Measurements from ENCODE around the gene GPR78. TPM values are rescaled to one million over a fixed set of nuclear protein-coding genes. Genes with fewer than 3 reads are reported as not detected.

GPR78 gene
- total RNA-seq, 1 donor from 2014 or later, result 0.09 TPM

DNA sequence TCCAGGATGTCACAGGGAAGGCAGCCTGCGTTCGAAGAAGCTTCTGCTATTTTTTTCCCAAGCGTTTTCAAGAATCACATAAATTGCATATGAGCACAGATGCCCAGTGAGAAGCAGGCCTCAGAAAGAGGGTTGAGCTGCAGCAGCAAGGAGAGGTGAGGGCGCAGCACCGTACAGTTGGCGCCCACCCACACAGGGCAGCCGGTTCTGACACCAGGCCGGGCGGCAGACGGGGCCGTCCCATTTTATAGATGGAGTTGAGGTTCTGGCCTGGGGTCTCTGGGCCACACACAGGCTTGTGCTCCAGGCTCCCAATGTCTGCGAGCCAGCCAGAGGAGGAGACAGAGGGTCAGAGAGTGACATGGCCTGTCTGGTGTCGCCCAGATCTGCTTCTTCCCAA is 35.2 kb downstream of the GPR78 start:
- Histone ChIP-seq H4K20me1 (ENCODE audit: low read depth) (peaks cover 4% of the 10 kb centered on the region), H3K36me3 (no peaks in the 10 kb centered on the region), H3K79me2 (ENCODE audit: low read depth) (no peaks in the 10 kb centered on the region), H3F3A (ENCODE audit: low read depth) (no peaks in the 10 kb centered on the region), H3K27ac (no peak overlapping the region), H3K4me2 (no peak overlapping the region), H3K27me3 (no peaks in the 10 kb centered on the region), H3K9me3 (ENCODE audit: low read depth) (no peaks in the 10 kb centered on the region), H3K9ac (no peak overlapping the region), H3K4me3 (no peak overlapping the region), H3K4me1 (no peaks in the 10 kb centered on the region), H2AFZ (replicated peaks) (no peak overlapping the region)
- peak overlapping the region; percentile 81 for H3K27ac Mint-ChIP-seq
- peaks cover 9% of the 10 kb centered on the region for H3K27me3 Mint-ChIP-seq (ENCODE audit: insufficient read depth, low read depth)
- no peaks in the 10 kb centered on the region for H3K36me3 Mint-ChIP-seq
- H3K9me3 Mint-ChIP-seq, result no peaks in the 10 kb centered on the region
- no peak overlapping the region for H3K4me3 Mint-ChIP-seq
- H3K4me1 Mint-ChIP-seq, result no peaks in the 10 kb centered on the region
- no peak for DNase-seq (ENCODE audit: low spot score)
- TF ChIP-seq EZH2phosphoT487 (IDR thresholded peaks at IDR 0.05), result no peak
- TF ChIP-seq EZH2 (IDR thresholded peaks at IDR 0.05), result no peak
- TF ChIP-seq CTCF (IDR thresholded peaks at IDR 0.05), result no peak

GRCh38 chr4:8615921-8616787 is 36.0 kb downstream of the GPR78 start:
- no peaks in the 10 kb centered on the region for H3K4me1 ChIP-seq
- no peaks in the 10 kb centered on the region for H3K36me3 ChIP-seq
- TF ChIP-seq EZH2phosphoT487 (IDR thresholded peaks at IDR 0.05) (no peak), CTCF (IDR thresholded peaks at IDR 0.05) (no peak), EZH2 (IDR thresholded peaks at IDR 0.05) (no peak)
- H3K4me2 ChIP-seq, result no peak overlapping the region
- Mint-ChIP-seq H3K27me3 (ENCODE audit: insufficient read depth, low read depth) (peaks cover 9% of the 10 kb centered on the region), H3K27ac (no peak overlapping the region), H3K9me3 (no peaks in the 10 kb centered on the region), H3K4me1 (no peaks in the 10 kb centered on the region), H3K4me3 (no peak overlapping the region), H3K36me3 (no peaks in the 10 kb centered on the region)
- no peaks in the 10 kb centered on the region for H3K79me2 ChIP-seq (ENCODE audit: low read depth)
- no peak overlapping the region for H3K4me3 ChIP-seq
- no peak overlapping the region for H3K9ac ChIP-seq
- DNase-seq (ENCODE audit: low spot score), result no peak
- H3K9me3 ChIP-seq (ENCODE audit: low read depth), result no peaks in the 10 kb centered on the region
- no peak overlapping the region for H2AFZ ChIP-seq (replicated peaks)
- H3K27me3 ChIP-seq, result no peaks in the 10 kb centered on the region
- no peak overlapping the region for H3K27ac ChIP-seq
- H4K20me1 ChIP-seq (ENCODE audit: low read depth), result peaks cover 4% of the 10 kb centered on the region
- H3F3A ChIP-seq (ENCODE audit: low read depth), result no peaks in the 10 kb centered on the region

- no peak overlapping the region for H3K27ac ChIP-seq
- Mint-ChIP-seq H3K9me3 (no peaks in the 10 kb centered on the region), H3K27ac (no peak overlapping the region), H3K27me3 (ENCODE audit: insufficient read depth, low read depth) (peaks cover 7% of the 10 kb centered on the region), H3K36me3 (no peaks in the 10 kb centered on the region), H3K4me3 (no peak overlapping the region), H3K4me1 (no peaks in the 10 kb centered on the region)
- H4K20me1 ChIP-seq (ENCODE audit: low read depth), result peaks cover 4% of the 10 kb centered on the region
- no peaks in the 10 kb centered on the region for H3K36me3 ChIP-seq
- H3K27me3 ChIP-seq, result no peaks in the 10 kb centered on the region
- no peaks in the 10 kb centered on the region for H3F3A ChIP-seq (ENCODE audit: low read depth)
- no peak for TF ChIP-seq EZH2phosphoT487 (IDR thresholded peaks at IDR 0.05)
- no peak for TF ChIP-seq EZH2 (IDR thresholded peaks at IDR 0.05)
- no peak for TF ChIP-seq CTCF (IDR thresholded peaks at IDR 0.05)
- no peak overlapping the region for H3K9ac ChIP-seq
- no peaks in the 10 kb centered on the region for H3K9me3 ChIP-seq (ENCODE audit: low read depth)
- no peaks in the 10 kb centered on the region for H3K4me1 ChIP-seq
- H3K79me2 ChIP-seq (ENCODE audit: low read depth), result no peaks in the 10 kb centered on the region
- DNase-seq (ENCODE audit: low spot score), result no peak
- no peak overlapping the region for H3K4me2 ChIP-seq
- no peak overlapping the region for H3K4me3 ChIP-seq
- no peak overlapping the region for H2AFZ ChIP-seq (replicated peaks)
These were observed 36.6 kb downstream of the GPR78 start for GRCh38 chr4:8616831-8617230.

All from neural progenitor cell (in vitro differentiated cells).